Activated CD4-positive, CD25-positive, alpha-beta regulatory T cell treated with anti-CD3 and anti-CD28 coated beads, Interleukin-2, amount 50 U/mL, for 72 hours (primary cell): ENCODE results near the gene SLC38A10.
"Not testable (repeated sequence)": the region's sequence is repeated elsewhere in the genome, so short reads cannot be mapped to it uniquely, and the experiment has no call there.

Source experiments
- DNase-seq: peaks from one replicate; pipeline ENCODE4 v3.0.0; 2021

Gene SLC38A10

GRCh38 chr17:81238815-81239713, 56.0 kb downstream of the SLC38A10 start, which contains the start of the genes NDUFAF8 and TEPSIN:
NDUFAF8 (plus strand) TSS chr17:81239318; CDS start chr17:81239364, 46 bp downstream.
TEPSIN (minus strand) TSS chr17:81239055; CDS start chr17:81239033, 22 bp downstream.
- DNase-seq, result peak; percentile 95

GRCh38 chr17:81238490-81238814, 56.7 kb downstream of the SLC38A10 start:
- DNase-seq, result no peak

GRCh38 chr17:81237591-81238489, 57.3 kb downstream of the SLC38A10 start:
- no peak for DNase-seq

DNA sequence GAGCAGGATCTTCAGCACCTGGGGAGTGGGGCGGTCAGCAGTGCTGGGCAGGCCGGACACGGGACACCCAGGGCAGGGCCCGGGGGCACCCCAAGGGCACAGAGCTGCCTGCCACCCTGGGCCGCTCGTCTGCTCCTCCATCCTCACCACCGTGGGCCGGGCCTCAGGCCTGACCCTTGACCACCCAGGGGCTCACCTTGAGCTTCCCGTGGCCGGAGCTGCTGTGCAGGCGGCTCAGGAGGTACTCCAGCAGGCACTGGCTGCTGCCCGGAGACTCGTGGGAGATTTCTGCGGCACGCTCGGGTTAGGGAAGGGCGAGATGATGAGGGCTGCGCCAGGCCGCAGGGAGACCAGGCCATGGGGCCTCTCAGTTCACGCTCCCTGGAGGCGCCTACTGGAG, 58.3 kb downstream of the SLC38A10 start:
- no peak for DNase-seq

GRCh38 chr17:81235822-81236740, 59.0 kb downstream of the SLC38A10 start:
- no peak for DNase-seq

DNA sequence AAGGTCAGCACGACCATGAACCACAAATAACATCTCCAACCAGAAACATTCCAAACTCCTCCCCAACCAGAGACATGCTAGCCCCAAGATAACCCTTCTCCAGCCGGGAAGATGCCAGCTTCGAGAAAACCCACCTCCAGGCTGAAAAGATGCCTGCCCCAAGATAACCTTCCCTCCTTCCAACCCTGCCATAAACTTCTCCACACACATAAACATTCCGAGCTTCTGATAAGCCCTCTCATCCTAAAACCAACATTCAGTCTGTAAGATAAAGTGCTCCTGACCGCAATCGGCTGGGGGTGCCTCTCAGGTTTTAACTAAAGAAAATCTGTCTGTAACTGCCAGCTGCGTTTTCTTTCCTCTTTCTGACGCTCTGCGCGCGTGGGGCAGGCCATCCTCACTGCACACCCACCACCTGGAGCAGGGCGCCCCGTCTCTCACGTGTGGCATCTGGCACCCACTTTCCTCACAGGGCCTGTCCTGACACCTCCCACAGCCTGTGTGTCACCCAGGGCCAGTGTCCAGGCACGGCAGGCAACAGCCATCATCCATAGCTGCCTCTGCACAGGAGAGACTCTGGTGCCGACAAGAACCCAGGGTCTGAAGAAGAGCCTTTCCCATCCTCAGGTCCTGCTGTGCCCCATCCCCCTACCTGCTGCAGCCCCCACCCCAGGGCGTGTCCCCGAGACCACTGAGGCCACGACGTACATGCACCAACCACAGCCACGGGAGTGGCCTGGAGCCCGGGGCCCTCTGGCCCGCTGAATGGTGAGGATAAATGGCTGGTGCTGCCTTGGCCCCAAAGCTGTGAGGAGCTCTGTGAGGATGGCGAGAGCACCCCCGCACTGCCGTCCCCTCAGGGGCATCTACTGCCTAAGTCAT, 59.9 kb downstream of the SLC38A10 start:
- DNase-seq, result no peak

- no peak for DNase-seq
Measured at GRCh38 chr17:81234506-81234855, 60.6 kb downstream of the SLC38A10 start.

GRCh38 chr17:81233811-81234505, 61.1 kb downstream of the SLC38A10 start:
- no peak for DNase-seq

GRCh38 chr17:81233316-81233715, 61.8 kb downstream of the SLC38A10 start:
- DNase-seq, result no peak

GRCh38 chr17:81232616-81233241, 62.4 kb downstream of the SLC38A10 start:
- DNase-seq, result no peak

GRCh38 chr17:81231766-81232581, 63.1 kb downstream of the SLC38A10 start:
- DNase-seq, result no peak

DNA sequence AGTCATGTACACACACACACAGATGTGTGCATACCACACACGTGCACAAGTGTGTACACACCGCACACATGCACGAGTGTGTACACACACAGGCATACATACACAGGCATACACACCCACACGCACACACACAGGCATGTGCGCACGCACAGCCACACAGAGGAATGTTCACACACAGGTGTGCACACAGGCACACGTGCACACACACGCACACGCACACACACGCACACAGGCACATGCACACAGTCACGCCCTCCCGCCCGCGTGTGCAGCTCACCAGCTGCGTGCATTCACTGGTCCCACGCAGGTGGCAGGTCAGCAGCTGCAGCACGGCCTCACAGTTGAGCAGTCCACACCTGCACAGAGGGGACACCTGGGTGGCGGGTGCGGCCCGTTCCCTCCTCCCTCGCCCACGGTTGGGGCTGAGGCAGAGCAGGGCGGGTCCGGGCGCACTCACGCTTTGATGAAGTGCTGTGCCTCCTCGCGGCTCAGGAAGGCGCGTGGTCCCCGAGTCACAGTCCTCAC, 63.9 kb downstream of the SLC38A10 start:
- no peak for DNase-seq

GRCh38 chr17:81230043-81230820, 64.9 kb downstream of the SLC38A10 start:
- DNase-seq, result no peak

GRCh38 chr17:81229666-81229920, 65.5 kb downstream of the SLC38A10 start:
- DNase-seq, result no peak

- no peak for DNase-seq
Measured at GRCh38 chr17:81228834-81229665, 66.1 kb downstream of the SLC38A10 start.

DNA sequence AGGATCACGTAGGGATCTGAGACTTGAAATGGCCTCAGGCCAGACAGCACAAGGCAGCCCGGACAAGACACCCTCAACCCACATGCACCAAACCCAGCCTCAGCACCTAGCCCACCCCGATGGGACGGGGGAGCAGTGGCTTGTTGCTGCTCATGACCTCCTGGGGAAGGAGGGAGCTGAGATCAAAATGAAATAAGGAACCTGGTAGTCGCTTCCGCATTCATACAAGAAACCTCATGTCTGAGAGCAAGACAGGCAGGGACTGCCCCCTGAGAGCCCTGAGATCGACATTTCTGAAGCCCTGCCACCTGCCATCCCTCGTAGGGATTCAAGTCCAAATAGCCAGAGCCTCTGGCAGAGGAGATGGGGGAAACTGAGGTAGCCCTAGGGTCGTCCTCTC, 66.7 kb downstream of the SLC38A10 start:
- DNase-seq, result no peak

GRCh38 chr17:81227630-81228029, 67.5 kb downstream of the SLC38A10 start:
- not testable (repeated sequence) for DNase-seq

DNA sequence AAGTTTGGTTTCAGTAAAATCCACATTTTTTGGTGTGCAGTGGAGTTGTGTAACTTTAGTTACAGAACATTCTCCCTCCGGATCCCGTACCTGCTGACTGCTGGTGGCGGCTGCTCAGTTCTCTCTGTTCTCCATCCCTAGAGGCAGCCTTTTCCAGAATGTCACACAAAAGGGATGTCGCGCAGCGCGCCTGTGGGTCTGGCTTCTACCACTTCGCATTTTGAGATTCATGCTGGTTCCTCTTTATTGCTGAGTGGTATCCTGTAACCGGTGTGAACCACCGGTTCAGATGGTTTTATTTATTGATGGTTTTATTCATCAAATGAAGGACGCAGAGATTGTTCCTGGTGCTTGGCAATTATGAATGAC, 71.4 kb downstream of the SLC38A10 start:
- DNase-seq, result no peak
